HG03045 (cell line): Measurements from ENCODE around the gene SMIM38.
"Not testable (repeated sequence)": the region's sequence is repeated elsewhere in the genome, so short reads cannot be mapped to it uniquely, and the experiment has no call there.

ENCODE experiments used
- ATAC-seq: cut with Tn5 transposase; IDR thresholded peaks from one replicate; pipeline ENCODE4 v1.9.1; 2021; ENCODE audit warnings: mild to moderate bottlenecking, moderate library complexity; ENCODE audit not compliant: unreplicated experiment

The SMIM38 gene

DNA sequence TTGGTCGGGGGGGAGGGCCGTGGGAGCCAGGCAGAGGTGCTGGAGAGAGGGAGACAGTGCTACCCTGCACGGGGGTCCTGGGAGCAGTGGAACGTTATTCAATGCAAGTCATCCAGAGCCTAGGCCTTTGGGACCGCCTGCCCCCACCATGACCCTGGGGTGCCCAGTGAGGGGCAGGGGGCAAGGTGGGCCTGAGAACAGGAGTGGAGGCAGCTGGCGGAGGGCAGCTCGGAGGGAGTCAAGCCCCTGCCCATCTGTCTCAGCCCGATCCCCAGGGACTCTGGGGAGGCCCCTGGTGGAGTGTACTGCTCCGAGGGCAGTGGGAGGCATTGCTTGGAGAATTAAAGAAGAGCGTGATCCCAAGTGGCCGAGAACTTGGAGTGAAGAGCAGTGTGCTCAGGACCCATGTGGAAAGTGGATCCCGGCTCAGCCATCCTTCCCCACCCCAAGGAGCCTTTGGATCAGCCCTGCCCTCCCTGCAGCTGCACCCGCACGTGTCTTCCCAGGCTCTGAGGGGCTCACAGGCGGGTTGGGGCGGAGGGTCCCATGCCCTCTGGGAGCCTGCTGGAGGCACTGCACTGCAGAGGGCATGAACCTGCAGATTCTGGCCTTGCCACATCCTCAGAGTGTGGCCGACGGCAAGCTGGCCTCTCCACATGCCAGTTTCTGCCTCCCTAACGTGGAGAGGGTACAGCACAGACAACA, 34.0 kb upstream of the SMIM38 start:
- ATAC-seq: no peak

DNA sequence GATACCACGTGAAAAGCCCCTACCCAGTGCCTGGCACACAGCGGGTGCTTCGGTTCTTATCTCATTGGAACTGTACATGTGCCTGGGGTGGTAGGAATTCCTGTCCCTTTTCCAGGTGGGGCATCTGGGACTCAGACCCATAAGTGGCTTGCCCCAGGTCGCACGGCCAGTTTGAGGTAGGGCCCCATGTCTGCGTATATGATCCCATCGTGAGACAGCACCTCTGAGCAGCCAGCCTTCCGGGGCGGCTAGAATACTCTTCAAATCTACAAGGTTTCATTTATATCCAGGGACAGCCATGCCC, 33.5 kb upstream of the SMIM38 start:
- ATAC-seq: no peak

DNA sequence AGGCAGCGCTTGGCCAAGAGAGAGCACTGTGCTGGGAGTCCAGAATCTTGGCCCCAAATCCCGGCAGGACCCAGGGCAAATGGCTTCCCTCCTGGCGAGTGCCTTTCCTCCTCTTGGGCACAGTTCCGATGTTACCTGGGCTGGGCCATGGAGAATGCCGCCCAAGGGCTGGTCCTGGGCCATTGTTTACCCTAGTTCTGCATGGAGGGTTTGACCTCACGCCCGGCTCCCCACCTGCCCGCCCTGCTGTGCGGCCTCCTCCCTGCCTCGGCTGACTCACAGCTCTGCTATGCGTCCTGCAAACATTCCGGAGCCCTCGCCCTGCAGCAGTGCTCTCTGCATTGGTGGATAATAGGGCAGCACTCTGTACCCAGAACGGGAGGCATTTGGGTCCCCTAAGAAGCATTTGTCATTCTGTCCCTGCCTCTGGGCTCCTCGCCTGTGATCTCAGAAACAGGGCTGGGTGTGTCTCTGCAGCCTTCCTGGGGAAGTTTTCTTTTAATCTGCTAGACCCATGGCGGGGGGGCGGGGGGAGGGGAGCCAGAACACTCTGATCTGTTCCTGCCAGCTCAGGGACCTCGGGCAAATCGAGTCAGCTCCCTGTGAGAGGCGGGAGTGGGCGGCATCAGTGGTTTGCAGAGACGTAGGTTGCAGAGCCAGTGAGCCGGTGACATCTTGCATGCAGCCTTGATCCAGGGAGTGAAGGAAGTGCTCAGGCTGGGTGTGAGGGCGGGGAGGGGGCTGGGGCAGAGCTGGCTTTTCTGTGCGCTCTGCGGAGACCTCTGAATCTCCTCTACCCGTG, 32.9 kb upstream of the SMIM38 start:
- no peak for ATAC-seq

DNA sequence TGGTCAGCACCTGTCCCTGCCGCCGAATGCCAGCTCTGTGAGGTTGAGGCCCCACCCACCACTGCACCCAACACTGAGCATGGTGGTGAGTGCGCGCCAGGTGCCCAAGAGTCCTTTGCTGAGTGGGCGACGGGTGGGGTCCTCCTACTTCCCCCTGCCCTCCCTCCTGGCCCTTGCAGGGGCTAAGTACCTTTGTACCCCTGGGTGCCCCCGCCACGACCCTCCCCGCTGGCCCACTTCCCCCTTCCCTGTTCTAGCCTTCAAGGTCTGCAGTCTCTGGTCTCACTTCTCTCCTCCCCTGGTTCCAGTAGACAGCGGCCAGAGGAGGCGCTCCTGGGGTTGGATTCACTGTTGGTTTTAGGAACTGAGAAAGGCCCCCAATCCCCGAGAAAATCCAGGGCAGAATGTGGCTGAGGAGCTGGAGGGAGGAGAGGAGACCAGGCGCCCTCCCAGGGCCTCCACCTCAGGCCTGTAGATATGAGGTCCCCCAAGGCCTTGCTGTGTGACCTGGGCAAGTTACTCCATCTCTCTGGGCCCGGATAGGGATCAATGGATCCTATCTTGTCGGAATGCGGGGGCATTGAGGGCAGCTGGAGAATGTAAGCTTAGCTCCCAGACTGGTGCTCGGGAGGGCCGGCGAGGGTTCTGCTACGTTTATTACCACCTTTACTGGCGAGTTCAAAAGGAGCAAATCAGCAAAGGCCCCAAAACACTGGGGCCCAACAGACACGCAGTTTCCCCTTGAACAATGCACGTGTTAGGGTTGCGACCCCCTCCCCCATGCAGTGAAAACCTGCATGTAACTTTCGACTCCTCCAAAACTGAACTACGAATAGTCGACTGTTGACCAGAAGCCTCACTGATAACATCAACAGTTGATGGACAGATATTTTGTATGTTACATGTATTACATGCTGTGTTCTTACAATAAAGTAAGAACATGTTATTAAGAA, 31.9 kb upstream of the SMIM38 start:
- ATAC-seq: no peak

DNA sequence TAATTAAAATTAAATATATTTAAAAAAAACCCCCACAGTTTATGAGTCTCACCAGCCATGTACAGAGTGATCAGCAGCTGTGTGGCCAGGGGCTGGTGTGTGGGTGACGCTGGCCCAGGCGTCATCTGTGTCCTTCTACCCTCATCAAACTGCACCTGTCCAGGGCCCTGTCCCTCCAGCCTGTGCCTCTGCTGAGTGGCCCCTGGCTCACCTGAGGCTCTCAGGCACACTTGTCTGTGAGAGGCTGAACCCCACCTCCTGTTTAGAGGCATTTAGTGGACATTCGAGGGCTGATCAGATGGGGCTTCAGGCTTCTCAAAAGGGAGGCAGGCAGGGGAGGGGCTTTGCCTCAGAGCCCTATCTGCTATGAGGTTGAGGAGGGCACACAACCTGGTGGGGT, 29.9 kb upstream of the SMIM38 start:
- ATAC-seq: no peak

DNA sequence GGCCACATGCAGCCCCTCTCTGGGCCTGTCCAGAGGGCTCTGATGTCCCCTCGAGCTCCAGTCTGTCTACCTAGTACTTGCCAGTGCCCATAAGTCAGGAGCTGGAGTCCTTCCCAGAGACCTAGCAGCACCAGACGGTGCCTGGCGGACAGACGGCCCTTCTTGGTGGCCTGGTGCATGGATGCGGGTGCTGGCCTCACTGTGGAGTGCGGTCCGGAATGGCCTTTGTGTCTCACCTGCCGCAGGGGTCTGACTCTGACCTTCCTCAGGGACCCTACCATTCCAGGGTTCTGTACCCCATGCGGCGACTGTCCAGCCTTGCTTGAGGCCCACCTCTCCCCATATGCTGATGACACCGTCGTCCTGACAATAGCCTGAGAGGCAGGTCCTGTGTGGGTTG, 29.4 kb upstream of the SMIM38 start:
- ATAC-seq: no peak

DNA sequence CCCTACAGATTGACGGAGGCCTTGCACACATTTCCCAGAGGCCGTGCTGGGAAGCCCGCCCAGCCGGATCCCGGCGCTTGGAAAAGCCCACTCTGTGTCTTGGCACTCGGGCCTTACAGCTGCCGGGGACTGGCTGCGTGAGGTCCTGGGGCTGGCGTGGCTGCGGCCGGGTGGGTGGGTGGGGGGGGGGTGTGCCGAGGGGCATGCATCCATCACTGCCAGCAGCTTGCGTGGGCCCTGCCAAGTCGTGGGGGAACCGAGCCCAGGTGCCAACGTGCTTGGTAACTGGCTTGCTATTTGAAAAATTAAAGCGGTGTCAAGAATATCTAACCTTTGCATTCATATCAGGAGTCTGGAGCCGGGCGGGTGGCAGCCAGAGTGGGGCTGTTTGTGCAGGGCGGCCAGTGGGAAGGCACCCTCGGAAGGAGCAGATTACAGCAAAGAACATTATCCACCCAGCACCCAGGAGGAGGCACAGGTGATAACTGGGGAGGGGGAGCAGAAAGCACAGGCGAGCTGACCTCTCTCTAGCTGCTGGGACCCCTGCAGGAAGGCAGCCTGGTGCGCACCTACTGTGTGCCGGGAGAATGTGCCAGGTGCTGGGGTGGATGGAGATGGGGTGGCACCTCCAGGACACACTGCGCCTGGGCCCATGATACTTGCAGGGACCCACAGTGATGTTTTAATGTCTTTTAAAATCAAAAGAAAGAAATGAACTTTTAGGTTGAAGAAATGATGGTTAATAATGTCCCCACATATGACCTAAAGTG, 28.5 kb upstream of the SMIM38 start:
- no peak for ATAC-seq

DNA sequence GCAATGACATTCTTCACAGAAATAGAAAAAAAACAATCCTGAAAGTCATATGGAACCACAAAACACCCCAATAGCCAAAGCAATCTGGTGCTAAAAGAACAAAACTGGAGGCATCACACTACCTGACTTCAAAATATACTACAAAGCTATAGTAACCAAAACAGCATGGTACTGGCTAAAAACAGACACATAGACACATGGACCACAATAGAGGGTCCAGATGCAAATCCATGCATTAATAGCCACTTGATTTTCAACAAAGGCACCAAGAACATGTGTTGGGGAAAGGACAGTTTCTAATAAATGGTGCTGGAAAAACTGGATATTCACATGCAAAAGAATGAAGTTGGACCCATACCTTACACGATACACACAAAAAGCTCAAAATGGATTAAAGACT, 27.9 kb upstream of the SMIM38 start:
- no peak for ATAC-seq

DNA sequence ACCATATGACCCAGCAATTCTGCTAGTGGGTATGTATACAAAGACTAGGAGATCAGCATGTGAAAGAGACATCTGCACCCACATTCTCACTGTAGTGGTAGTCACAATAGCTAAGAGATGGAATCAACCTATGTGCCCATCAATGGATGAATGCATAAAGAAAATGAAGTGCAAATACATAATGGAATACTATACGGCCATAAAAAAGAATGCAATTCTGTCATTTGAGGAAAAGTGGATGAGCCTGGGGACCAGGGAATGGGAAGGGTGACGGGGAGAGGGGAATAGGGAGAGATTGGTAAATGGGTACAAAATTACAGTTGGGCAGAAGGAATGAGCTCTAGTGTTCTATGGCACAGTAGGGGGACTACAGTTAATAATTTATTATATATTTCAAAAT, 26.7 kb upstream of the SMIM38 start:
- no peak for ATAC-seq

DNA sequence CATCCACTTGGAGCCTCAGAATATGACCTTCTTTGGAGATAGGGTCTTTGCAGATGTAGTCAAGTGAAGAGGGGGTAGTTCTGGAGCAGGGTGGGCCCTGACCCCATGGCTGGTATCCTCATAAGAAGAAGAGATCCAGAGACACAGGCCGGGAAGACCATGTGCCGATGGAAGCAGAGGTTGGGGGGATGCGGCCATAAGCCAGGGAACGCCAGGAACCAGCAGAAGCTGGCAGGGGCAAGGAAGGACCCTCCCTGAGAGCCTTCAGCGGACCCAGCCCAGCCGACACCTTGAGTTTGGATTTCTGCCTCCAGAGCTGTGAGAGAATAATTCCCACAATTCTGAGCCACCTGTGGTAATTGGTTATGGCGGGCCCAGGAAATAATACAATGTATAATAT, 26.1 kb upstream of the SMIM38 start:
- ATAC-seq: no peak

DNA sequence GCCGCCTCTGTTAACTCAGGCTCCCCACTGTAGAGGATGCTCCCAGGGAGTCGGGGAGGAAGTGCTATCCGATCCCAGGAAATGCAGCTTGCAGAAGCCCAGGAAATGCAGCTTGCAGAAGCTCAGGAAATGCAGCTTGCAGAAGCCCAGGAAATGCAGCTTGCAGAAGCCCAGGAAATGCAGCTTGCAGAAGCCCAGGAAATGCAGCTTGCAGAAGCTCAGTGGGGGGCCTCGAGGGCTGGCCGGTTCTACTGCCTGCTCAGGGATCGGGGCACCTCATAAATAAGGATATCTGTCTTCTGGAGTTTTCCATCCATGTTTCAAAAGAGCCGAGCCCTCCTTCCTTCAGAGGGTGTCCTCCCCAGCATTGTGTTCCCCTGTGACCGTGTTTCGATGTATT, 25.1 kb upstream of the SMIM38 start:
- ATAC-seq: no peak

DNA sequence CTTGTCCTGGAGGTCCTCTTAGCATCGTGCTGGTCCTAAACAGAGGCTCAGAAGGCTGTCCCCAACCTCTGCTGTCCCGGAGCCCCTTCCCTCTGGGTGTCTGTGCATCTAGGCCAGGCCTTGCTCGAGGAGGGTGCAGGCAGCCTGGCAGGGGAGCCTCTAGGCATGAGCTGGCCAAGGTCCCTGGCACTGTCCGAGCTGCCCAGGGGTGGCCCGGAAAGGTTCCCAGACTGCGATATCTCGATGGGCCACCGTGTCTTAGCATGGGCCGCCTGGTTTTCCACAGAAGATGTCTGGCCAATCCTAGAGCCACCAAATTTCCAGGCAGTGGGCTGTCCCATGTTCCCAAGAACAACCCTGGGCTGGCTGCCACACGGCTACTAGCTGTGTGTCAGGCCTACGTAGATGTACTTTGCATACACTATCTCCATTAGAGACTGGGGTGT, 24.6 kb upstream of the SMIM38 start:
- ATAC-seq: no peak

DNA sequence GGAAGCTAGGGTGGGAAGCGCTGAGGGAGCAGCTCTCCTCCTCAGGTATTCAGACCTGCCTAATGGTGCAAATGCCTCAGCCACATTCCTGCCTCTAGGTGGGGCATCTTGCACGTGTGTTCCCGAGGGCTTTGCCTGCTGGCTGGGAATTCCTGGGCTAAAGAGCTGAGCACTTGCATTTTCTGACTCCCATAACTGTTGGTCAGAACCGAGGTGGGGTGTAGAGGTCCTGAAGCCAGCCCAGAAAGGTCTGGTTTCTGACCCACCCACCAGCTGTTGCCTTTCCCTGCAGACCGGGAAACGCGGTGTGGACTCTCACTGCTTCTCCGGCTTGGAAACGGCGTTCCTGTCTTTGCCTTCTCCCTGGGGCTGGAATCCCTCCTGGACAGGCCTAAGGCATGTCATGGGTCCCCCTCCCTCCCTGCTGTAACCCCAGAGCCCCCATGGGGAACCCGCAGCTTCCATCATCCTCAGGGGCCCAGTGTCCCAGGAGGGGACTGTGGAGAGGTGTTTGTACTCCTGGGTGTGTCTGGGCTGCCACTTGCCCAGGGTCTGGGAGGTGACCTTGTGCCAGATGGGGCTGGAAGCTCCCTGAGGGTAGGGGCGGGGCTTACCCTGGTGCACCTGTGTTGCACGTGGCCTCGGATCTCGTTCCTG, 24.0 kb upstream of the SMIM38 start:
- no peak for ATAC-seq

DNA sequence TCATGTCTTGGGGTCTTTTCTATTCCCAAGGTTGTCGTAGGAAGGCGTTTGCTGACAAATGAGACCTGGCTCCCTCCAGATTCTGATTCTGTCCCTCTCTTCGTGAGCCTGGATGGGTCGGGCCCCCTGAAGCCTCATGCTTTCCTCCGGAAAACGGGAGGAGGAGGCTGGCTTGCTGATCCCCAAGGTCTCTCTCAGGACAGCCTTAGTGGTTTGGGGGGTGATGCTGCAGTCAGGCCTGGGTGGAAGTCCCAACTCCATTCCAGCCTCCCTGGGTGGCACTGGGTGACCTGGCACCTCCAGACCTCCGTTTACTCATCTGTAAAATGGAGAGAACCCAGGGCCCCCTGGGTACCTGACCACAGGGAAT, 23.4 kb upstream of the SMIM38 start:
- no peak for ATAC-seq

DNA sequence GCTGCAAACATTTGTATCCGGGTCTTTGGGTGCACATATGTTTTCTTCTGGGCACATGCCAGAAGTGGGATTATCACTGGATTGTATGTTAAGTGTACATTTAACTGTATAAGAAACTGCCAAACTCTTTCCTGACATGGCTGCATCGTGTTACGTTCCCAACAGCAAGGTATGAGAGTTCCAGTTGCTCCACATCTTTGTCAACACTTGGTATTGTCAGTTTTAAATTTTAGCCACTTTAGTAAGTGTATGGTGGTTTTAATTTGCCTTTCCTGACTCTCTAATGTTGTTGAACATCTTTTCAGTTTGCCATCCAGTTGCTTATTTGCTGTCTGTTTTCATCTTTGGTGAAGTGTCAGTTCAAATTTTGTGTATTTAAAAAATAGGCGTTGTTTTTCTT, 22.5 kb upstream of the SMIM38 start:
- ATAC-seq: no peak

DNA sequence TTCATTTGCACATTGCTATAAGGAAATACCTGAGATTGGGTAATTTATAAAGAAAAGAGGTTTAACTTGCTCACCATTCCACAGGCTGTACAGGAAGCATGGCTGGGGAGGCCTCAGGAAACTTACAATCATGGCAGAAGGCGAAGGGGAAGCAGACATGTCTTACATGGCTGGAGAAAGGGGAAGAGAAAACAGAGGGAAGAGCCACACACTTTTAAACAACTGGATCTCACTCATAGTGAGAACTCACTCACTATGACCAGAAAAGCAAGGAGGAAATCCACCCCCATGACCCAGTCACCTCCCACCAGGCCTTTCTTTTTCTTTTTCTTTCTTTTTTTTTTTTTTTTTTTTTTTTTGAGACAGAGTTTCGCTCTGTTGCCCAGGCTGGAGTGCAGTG, 21.6 kb upstream of the SMIM38 start:
- ATAC-seq: not testable (repeated sequence)

DNA sequence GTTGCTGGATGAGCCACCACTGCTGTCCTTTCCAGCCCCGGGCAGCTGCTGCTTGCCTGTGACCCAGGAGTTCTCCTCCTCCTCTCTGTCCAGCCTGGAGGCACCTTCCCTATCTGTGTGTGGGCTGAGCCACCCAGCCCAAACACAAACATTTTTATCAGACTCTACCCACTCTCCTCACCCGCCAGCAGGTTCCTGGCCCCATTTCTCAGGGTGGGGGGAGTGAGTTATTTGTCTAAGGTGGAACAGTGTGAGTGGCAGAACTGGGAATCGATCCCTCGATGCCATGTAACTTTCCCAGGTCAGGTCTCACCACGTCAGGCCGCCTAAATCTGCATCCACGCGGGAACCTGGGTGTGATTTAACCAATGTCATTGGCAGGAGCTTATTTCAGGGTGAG, 20.8 kb upstream of the SMIM38 start:
- no peak for ATAC-seq

DNA sequence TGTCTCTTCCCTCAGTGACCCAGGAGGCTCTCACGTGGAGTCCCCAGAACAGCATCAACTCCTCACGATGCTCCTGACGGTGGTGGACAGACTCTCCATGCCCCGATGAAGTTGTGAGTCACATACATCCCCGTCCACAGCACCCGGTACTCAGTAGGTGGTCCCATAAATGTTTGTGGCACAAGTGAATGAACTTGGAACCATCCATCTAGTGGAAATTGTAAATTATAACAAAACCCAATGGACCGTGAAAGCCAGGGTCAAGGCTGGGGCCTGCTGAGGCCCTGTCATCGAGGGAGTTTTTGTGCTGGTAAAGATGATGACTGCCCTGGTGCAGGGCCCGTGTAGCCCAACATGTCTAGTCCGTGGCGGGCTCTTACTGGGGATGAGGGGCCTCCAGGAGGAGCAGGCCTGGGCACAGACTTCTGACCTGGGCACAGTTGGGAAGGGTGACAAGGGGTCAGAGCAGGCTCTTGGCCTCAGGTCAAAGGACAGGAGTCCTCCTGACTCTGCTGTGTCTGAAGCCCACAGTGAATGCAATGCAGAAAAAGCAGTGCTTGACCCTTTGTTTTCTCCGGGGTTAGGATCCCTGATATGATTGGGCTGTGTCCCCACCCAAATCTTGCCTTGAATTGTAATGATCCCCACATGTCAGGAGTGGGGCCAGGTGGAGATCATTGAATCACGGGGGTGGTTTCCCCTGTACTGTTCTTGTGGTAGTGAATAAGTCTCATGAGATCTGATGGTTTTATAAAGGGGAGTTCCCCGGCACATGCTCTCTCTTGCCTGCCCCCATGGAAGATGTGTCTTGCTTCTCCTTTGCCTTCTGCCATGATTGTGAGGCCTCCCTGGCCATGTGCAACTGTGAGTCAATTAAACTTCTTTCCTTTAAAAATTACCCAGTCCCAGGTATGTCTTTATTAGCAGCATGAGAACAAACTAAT, 20.0 kb upstream of the SMIM38 start:
- ATAC-seq: no peak

DNA sequence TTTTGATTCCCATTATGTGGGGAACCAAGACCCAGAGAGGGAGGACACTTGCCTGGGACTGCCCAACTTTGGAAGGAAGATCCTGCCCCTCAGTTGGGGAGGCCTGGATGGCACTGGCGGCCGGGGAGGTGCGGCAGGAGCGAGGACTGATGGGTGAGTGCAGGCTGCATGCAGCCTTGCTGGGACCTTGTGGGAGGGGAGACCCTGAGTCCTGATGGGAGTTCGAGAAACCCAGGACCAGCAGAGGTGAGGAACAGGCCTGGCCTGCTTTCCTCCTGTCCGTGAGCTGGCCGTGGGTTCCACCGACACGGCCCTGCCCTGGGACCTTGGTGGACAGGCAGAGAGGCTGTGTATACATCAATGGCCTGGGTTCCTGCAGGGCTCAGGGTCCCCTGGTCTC, 19.3 kb upstream of the SMIM38 start:
- no peak for ATAC-seq
